Vagina (tissue), 2 donors: ENCODE measurements around the gene AKAP7.

Experiments
- CTCF ChIP-seq, 3 experiments: fragments of 450-650 bp in 2 of 3; fragments of 200-600 bp in 1 of 3; sonication (generic) in 1 of 3; IDR thresholded peaks; one replicate each; pipeline ENCODE4 v1.5.1; 2017 to 2019; ENCODE audit warnings: antibody characterized with exemption in 3 of 3, mild to moderate bottlenecking in 2 of 3, moderate library complexity in 2 of 3
- POLR2A ChIP-seq, 2 donors: fragments of 450-650 bp; IDR thresholded peaks; one replicate each; pipeline ENCODE4 v1.6.1; 2017; ENCODE audit warnings: antibody characterized with exemption in 2 of 2, mild to moderate bottlenecking in 2 of 2, moderate library complexity in 2 of 2
- POLR2AphosphoS5 ChIP-seq, 2 donors: sonication (generic); formaldehyde crosslinking; IDR thresholded peaks; one replicate each; pipeline ENCODE4 v1.9.0; 2017; ENCODE audit warnings: antibody characterized with exemption in 2 of 2, mild to moderate bottlenecking in 2 of 2, low read depth in 1 of 2; ENCODE audit not compliant: insufficient read depth in 1 of 2

GRCh38 chr6:131169613-131170012, 34.3 kb downstream of the AKAP7 start:
- no peak for TF ChIP-seq CTCF (IDR thresholded peaks at IDR 0.05)
- no peak for TF ChIP-seq POLR2AphosphoS5 (IDR thresholded peaks at IDR 0.05; ENCODE audit: insufficient read depth in 1 of 2, low read depth in 1 of 2)
- TF ChIP-seq POLR2A (IDR thresholded peaks at IDR 0.05) = no peak
